Measurements from ENCODE around the gene GAL3ST2.
"Not testable (repeated sequence)": the region's sequence is repeated elsewhere in the genome, so short reads cannot be mapped to it uniquely, and the experiment has no call there.

Gene GAL3ST2

DNA sequence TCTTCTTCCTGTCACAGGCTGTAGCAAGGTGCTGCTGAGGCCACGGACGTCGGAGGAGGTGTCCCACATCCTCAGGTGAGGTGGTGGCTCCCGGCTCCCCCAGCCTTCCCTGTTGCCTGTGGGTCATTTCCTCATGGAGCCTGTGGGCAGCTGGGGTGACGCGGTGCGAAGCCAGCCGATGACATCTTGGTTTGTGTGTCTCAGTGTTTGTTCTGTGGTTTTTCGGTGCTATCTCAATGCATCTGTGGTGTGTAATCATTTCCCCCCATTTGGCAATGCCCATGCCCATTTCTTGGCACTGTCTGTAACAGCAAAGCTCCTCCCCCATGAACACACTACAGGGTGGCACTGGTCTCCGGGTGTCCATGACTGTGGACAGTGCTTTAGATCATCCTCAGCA lies 35.6 kb upstream of the GAL3ST2 start:
- TF ChIP-seq ZFX (IDR thresholded peaks at IDR 0.05), result no peak
- TF ChIP-seq, protein P1, sequence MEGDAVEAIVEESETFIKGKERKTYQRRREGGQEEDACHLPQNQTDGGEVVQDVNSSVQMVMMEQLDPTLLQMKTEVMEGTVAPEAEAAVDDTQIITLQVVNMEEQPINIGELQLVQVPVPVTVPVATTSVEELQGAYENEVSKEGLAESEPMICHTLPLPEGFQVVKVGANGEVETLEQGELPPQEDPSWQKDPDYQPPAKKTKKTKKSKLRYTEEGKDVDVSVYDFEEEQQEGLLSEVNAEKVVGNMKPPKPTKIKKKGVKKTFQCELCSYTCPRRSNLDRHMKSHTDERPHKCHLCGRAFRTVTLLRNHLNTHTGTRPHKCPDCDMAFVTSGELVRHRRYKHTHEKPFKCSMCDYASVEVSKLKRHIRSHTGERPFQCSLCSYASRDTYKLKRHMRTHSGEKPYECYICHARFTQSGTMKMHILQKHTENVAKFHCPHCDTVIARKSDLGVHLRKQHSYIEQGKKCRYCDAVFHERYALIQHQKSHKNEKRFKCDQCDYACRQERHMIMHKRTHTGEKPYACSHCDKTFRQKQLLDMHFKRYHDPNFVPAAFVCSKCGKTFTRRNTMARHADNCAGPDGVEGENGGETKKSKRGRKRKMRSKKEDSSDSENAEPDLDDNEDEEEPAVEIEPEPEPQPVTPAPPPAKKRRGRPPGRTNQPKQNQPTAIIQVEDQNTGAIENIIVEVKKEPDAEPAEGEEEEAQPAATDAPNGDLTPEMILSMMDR (conservative IDR thresholded peaks at IDR 0.05), result no peak
- no peak overlapping the region for H3K27ac ChIP-seq

GRCh38 chr2:241742320-241742939 lies 34.2 kb upstream of the GAL3ST2 start:
- no peak overlapping the region for H3K27ac ChIP-seq
- TF ChIP-seq ZFX (IDR thresholded peaks at IDR 0.05), result no peak
- TF ChIP-seq, protein P1 (conservative IDR thresholded peaks at IDR 0.05), result no peak

DNA sequence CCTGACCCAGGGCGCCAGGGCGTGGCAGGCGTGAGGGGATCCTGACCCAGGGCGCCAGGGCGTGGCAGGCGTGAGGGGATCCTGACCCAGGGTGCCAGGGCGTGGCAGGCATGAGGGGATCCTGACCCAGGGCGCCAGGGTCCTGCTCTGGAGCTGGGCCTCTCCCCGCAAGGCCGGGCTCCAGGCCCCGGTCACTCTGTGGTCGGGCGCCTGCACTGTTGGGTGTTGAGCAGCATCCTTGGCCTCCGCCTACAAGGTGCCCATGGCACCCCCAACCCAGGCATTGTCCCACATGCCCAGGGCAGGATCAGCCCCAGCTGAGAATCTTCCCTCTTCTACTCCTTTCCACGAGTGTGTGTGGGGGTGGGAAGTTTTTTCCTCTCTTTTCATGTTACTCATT lies 33.6 kb upstream of the GAL3ST2 start:
- H3K27ac ChIP-seq, result not testable (repeated sequence)

DNA sequence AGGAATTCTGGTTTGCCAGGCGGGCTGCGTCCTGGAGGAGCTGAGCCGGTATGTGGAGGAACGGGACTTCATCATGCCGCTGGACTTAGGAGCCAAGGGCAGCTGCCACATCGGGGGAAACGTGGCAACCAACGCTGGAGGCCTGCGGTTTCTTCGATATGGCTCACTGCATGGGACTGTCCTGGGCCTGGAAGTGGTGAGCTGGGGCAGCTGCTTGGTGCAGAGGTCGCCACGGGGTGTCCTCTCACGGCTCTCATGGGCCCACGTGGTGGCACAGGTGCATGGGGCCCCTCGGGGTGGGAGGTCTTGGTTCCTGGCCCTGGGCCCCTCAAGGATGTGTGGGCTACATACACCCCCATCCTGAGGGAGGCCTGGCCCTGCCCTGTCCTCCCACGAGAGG lies 33.0 kb upstream of the GAL3ST2 start:
- H3K27ac ChIP-seq, result no peak overlapping the region
- TF ChIP-seq, protein P1 (conservative IDR thresholded peaks at IDR 0.05), result no peak
- TF ChIP-seq ZFX (IDR thresholded peaks at IDR 0.05), result no peak

DNA sequence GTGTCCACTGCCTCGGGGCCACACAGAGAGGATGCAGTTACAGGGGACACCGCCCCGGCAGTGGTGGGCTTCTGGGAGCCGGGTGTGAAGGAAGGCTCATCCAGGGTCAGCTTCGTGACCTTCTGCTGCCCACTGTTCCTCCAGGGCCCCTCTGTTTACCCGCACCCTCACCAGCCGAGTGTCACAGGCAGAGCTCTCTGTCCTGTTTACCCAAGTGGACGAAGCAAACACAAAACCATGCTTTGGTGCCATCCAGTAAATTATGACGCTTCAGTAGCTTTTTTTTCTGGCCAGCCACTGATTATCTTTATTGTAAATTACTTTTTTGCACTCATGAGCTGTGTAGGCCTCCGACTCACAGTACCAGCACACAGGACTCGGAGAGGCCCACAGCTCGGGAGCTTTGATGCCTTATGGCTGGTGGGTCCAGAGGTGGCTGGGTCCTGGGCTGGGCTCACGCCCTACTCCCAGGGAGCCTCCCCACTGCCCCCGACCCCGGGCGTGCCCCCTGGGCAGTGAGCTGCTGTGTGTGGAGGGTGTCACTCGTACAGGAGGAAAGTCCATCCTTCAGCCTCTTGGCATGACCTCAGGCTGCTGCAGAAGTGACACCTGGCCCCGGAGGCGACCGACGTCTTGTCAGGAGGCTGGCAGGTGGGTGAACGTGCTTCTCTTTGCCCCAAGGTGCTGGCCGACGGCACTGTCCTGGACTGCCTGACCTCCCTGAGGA lies 32.4 kb upstream of the GAL3ST2 start:
- H3K27ac ChIP-seq, result no peak overlapping the region
- no peak for TF ChIP-seq ZFX (IDR thresholded peaks at IDR 0.05)
- TF ChIP-seq, protein P1 (conservative IDR thresholded peaks at IDR 0.05), result no peak

- no peak overlapping the region for H3K27ac ChIP-seq
- TF ChIP-seq, protein P1 (conservative IDR thresholded peaks at IDR 0.05), result no peak
- no peak for TF ChIP-seq ZFX (IDR thresholded peaks at IDR 0.05)
These were observed 31.3 kb upstream of the GAL3ST2 start for GRCh38 chr2:241745276-241745675.

DNA sequence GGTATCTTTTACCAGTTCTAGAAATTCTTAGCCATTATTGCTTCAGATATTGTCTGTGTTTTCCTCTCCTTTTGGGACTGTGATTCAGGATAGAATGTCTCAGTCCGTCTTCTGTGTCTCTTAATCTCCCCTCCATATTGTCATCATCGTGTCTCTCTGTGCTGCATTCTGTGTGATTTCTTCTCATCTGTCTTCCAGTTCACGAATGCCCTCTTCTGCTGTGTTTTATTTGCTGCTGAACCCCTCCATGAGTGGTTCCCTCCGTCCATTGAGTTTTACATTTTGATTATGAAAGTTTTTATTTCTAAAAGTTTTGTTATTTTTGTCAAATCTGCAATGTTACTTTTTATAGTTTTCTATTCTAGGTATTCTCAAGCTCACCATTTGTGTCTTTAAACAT lies 30.5 kb upstream of the GAL3ST2 start:
- no peak overlapping the region for H3K27ac ChIP-seq
- no peak for TF ChIP-seq ZFX (IDR thresholded peaks at IDR 0.05)
- TF ChIP-seq, protein P1 (conservative IDR thresholded peaks at IDR 0.05), result no peak

All from C4-2B (cell line).